Cardiac fibroblast (primary cell): Measurements from ENCODE around the gene CELF2.
A peak's percentile ranks its signal among the peaks of the same experiment; 100 is the strongest.

Experiments
- DNase-seq, 2 donors: peaks; one replicate each; pipeline versions ENCODE4 v3.0.0 to v3.0.0-alpha.2; 2010; ENCODE audit warnings: low read depth in 2 of 2
- H3K4me3 ChIP-seq, 2 donors: replicated peaks in 1 of 2; 1 replicate in 1 of 2; 2 replicates in 1 of 2; pipeline ENCODE4 v1.5.1; 2011; ENCODE audit warnings: low read depth in 2 of 2, low read length in 2 of 2, mild to moderate bottlenecking in 2 of 2, moderate library complexity in 1 of 2
- CTCF ChIP-seq: IDR thresholded peaks from one replicate; pipeline ENCODE4 v1.5.1; 2011; ENCODE audit warnings: low read depth, mild to moderate bottlenecking, low read length, inconsistent platforms

CELF2 gene

GRCh38 chr10:11035301-11035991 is 17.8 kb downstream of the CELF2 start:
- no peak for TF ChIP-seq CTCF
- DNase-seq: peak; percentile 75 to 85
- H3K4me3 ChIP-seq: no peak overlapping the region

DNA sequence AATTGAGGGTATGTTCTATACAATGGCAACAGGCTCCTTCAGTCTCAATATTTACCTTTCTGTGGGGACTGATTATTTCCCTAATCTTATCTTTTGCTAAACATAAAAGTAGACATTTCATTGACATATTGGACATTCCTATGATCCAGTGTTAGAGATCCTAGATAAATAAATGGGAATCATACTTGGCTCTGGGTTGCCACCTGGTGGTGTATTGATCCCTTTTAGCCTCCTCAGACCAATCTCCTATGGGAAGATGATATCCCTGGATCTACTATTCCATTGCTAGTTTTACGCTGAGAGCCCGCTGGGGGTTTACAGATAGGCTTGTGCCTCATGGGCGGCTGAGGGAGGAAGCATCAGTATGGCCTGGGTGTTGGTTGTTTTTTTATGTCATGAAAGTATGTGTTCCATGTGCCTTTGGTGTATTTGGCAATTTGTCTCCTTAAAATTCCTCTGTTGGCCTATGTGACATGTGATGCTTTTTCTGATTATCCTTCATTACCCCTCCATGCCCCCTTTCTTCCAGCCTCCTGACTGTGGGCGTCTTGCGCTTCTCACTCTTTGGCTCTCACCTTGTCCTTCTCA is 18.8 kb downstream of the CELF2 start:
- peak; percentile 69 to 76 for DNase-seq
- peak; percentile 58 for TF ChIP-seq CTCF
- no peak overlapping the region for H3K4me3 ChIP-seq

- TF ChIP-seq CTCF: no peak
- no peak for DNase-seq
- no peak overlapping the region for H3K4me3 ChIP-seq
These were observed 20.3 kb downstream of the CELF2 start for GRCh38 chr10:11037991-11038390.

GRCh38 chr10:11042357-11042756 is 24.7 kb downstream of the CELF2 start:
- H3K4me3 ChIP-seq: no peak overlapping the region
- DNase-seq: peak in 1 of 2 donors; percentile 11
- TF ChIP-seq CTCF: no peak

DNA sequence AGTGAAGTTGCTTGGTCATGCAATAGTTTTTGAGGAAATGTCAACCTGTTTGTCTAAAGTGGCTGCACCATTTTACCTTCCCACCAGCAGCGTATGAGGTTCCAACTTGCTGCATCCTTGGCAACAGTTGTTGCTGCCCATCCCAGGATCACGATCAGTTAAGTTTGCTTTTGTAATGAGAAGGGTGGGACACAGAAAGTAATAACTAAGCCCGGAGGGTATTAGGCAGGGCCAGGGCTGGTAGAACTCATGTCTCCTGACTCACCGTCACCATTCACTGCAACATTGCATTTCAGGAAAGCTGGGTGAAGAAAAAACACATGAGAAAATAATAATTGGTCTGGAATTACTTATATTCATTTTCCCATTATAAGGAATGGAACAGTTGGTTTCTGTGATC is 25.4 kb downstream of the CELF2 start:
- DNase-seq: no peak
- TF ChIP-seq CTCF: no peak
- H3K4me3 ChIP-seq: no peak overlapping the region

- H3K4me3 ChIP-seq: no peak overlapping the region
- no peak for DNase-seq
- TF ChIP-seq CTCF: no peak
These were observed 25.9 kb downstream of the CELF2 start for GRCh38 chr10:11043446-11044127.
